ENCODE results near the gene RBM34. TPM values are rescaled to one million over a fixed set of nuclear protein-coding genes. Genes with fewer than 3 reads are reported as not detected.

Gene RBM34
- total RNA-seq, 1 donor from 2014 or later, result 129 TPM

DNA sequence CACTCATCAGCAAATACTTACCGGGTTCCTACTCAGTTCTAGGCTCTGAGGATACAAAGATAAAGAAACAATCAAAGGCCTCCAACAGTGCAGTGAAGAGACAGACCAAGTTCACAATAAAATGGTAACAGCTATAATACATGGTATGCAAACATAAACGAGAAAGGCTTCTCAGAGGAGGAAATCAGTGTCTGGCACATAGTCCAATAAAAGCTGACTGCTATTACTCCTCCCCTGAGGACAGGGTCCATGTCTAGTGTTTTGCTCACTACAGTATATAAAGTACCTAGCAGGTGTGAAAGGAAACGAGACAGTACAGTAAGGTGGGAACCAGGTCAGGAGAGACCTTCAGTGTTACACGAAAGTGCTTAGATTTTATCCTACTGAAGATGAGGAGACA, 4.3 kb downstream of the RBM34 start:
- Histone ChIP-seq H3K4me1 (ENCODE audit: insufficient read depth, low read length) (peaks cover 3% of the 10 kb centered on the region), H3K79me2 (ENCODE audit: insufficient read depth, low read length) (peaks cover 54% of the 10 kb centered on the region), H4K20me1 (ENCODE audit: insufficient read depth, low read length) (peaks cover 17% of the 10 kb centered on the region), H2AFZ (ENCODE audit: low read depth, low read length) (no peak overlapping the region), H3K4me3 (ENCODE audit: insufficient read depth, low read depth, low read length) (no peak overlapping the region), H3K9ac (ENCODE audit: low read length) (no peak overlapping the region), H3K4me2 (ENCODE audit: low read length) (no peak overlapping the region), H3K27ac (ENCODE audit: low read depth, low read length) (no peak overlapping the region), H3K9me3 (ENCODE audit: insufficient read depth, low read depth, low read length) (no peaks in the 10 kb centered on the region), H3K36me3 (ENCODE audit: insufficient read depth, low read length) (peaks cover 45% of the 10 kb centered on the region), H3K27me3 (ENCODE audit: insufficient read depth, low read length) (no peaks in the 10 kb centered on the region)
- peaks cover 17% of the 10 kb centered on the region for H3K36me3 Mint-ChIP-seq (ENCODE audit: low read depth, unreplicated experiment)
- H3K27ac Mint-ChIP-seq (ENCODE audit: unreplicated experiment), result no peak overlapping the region
- DNase-seq (ENCODE audit: low read depth), result no peak
- TF ChIP-seq, protein P1, sequence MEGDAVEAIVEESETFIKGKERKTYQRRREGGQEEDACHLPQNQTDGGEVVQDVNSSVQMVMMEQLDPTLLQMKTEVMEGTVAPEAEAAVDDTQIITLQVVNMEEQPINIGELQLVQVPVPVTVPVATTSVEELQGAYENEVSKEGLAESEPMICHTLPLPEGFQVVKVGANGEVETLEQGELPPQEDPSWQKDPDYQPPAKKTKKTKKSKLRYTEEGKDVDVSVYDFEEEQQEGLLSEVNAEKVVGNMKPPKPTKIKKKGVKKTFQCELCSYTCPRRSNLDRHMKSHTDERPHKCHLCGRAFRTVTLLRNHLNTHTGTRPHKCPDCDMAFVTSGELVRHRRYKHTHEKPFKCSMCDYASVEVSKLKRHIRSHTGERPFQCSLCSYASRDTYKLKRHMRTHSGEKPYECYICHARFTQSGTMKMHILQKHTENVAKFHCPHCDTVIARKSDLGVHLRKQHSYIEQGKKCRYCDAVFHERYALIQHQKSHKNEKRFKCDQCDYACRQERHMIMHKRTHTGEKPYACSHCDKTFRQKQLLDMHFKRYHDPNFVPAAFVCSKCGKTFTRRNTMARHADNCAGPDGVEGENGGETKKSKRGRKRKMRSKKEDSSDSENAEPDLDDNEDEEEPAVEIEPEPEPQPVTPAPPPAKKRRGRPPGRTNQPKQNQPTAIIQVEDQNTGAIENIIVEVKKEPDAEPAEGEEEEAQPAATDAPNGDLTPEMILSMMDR (IDR thresholded peaks at IDR 0.05; ENCODE audit: insufficient read depth, low read depth, low read length), result no peak
- no peak for TF ChIP-seq EZH2 (IDR thresholded peaks at IDR 0.05; ENCODE audit: insufficient read depth, low read length)
- FAIRE-seq, result no peak
- no peak overlapping the region for H3K4me3 Mint-ChIP-seq (ENCODE audit: unreplicated experiment)
- no peaks in the 10 kb centered on the region for H3K27me3 Mint-ChIP-seq (ENCODE audit: low read depth, unreplicated experiment)
- H3K9me3 Mint-ChIP-seq (ENCODE audit: unreplicated experiment), result no peaks in the 10 kb centered on the region
- peaks cover 3% of the 10 kb centered on the region for H3K4me1 Mint-ChIP-seq (ENCODE audit: low read depth, unreplicated experiment)

DNA sequence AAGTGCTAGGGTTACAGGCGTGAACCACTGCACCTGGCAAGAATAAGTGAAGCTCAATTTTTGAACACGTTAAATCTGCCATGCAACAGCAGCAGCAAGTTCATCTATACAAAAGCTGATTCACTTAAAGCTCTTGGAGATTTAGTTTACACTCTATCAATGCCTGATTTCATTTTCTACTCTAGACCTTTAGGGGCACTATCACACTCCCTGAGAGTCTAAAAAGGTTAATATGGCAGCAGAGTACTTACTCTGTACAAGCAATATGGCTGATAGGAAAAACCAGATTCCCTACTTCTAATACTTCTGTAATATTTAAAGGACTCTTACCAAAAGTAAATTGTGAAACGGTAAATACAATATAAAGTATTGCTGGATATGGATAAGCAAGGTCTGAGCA, 4.8 kb downstream of the RBM34 start:
- no peak overlapping the region for H3K4me3 ChIP-seq (ENCODE audit: insufficient read depth, low read depth, low read length)
- no peak overlapping the region for H2AFZ ChIP-seq (ENCODE audit: low read depth, low read length)
- H3K27me3 ChIP-seq (ENCODE audit: insufficient read depth, low read length), result no peaks in the 10 kb centered on the region
- TF ChIP-seq, protein P1 (IDR thresholded peaks at IDR 0.05; ENCODE audit: insufficient read depth, low read depth, low read length), result no peak
- no peak for TF ChIP-seq EZH2 (IDR thresholded peaks at IDR 0.05; ENCODE audit: insufficient read depth, low read length)
- peaks cover 58% of the 10 kb centered on the region for H3K79me2 ChIP-seq (ENCODE audit: insufficient read depth, low read length)
- no peak overlapping the region for H3K4me3 Mint-ChIP-seq (ENCODE audit: unreplicated experiment)
- no peaks in the 10 kb centered on the region for H3K27me3 Mint-ChIP-seq (ENCODE audit: low read depth, unreplicated experiment)
- H3K9ac ChIP-seq (ENCODE audit: low read length), result no peak overlapping the region
- no peaks in the 10 kb centered on the region for H3K9me3 ChIP-seq (ENCODE audit: insufficient read depth, low read depth, low read length)
- H3K36me3 Mint-ChIP-seq (ENCODE audit: low read depth, unreplicated experiment), result peaks cover 17% of the 10 kb centered on the region
- no peaks in the 10 kb centered on the region for H3K9me3 Mint-ChIP-seq (ENCODE audit: unreplicated experiment)
- peaks cover 48% of the 10 kb centered on the region for H3K36me3 ChIP-seq (ENCODE audit: insufficient read depth, low read length)
- FAIRE-seq (no peak), DNase-seq (ENCODE audit: low read depth) (no peak)
- H3K4me1 ChIP-seq (ENCODE audit: insufficient read depth, low read length), result peaks cover 3% of the 10 kb centered on the region
- H3K4me2 ChIP-seq (ENCODE audit: low read length), result no peak overlapping the region
- H3K27ac Mint-ChIP-seq (ENCODE audit: unreplicated experiment), result no peak overlapping the region
- no peak overlapping the region for H3K27ac ChIP-seq (ENCODE audit: low read depth, low read length)
- H3K4me1 Mint-ChIP-seq (ENCODE audit: low read depth, unreplicated experiment), result no peaks in the 10 kb centered on the region
- peaks cover 20% of the 10 kb centered on the region for H4K20me1 ChIP-seq (ENCODE audit: insufficient read depth, low read length)

DNA sequence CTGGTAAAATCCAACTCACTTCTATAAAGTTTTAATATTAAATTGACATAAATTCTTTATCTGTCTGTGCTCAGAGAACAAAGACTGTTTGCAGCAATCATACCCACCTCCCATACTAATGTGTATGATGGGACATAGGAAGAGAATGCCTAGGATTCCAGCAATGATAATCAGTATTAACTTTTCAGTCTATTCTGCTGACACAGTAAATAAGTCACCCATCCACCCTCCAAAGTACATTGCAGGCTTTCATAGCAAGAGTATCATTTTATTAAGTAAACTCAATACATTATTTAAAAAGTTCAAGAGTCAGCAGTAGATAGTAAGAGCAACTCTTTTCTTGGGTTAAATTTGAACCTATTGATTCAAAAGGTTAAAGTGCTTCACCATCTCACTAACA, 8.8 kb downstream of the RBM34 start:
- Mint-ChIP-seq H3K27me3 (ENCODE audit: low read depth, unreplicated experiment) (no peaks in the 10 kb centered on the region), H3K27ac (ENCODE audit: unreplicated experiment) (no peak overlapping the region), H3K4me1 (ENCODE audit: low read depth, unreplicated experiment) (peaks cover 3% of the 10 kb centered on the region), H3K9me3 (ENCODE audit: unreplicated experiment) (no peaks in the 10 kb centered on the region), H3K4me3 (ENCODE audit: unreplicated experiment) (no peak overlapping the region), H3K36me3 (ENCODE audit: low read depth, unreplicated experiment) (peaks cover 23% of the 10 kb centered on the region)
- TF ChIP-seq EZH2 (IDR thresholded peaks at IDR 0.05; ENCODE audit: insufficient read depth, low read length), result no peak
- TF ChIP-seq, protein P1 (IDR thresholded peaks at IDR 0.05; ENCODE audit: insufficient read depth, low read depth, low read length), result no peak
- Histone ChIP-seq H4K20me1 (ENCODE audit: insufficient read depth, low read length) (peaks cover 21% of the 10 kb centered on the region), H3K79me2 (ENCODE audit: insufficient read depth, low read length) (peaks cover 34% of the 10 kb centered on the region), H3K9ac (ENCODE audit: low read length) (no peak overlapping the region), H3K4me3 (ENCODE audit: insufficient read depth, low read depth, low read length) (no peak overlapping the region), H3K9me3 (ENCODE audit: insufficient read depth, low read depth, low read length) (no peaks in the 10 kb centered on the region), H3K27me3 (ENCODE audit: insufficient read depth, low read length) (no peaks in the 10 kb centered on the region), H3K27ac (ENCODE audit: low read depth, low read length) (no peak overlapping the region), H3K36me3 (ENCODE audit: insufficient read depth, low read length) (peaks cover 61% of the 10 kb centered on the region), H3K4me1 (ENCODE audit: insufficient read depth, low read length) (no peaks in the 10 kb centered on the region), H2AFZ (ENCODE audit: low read depth, low read length) (no peak overlapping the region), H3K4me2 (ENCODE audit: low read length) (no peak overlapping the region)
- no peak for DNase-seq (ENCODE audit: low read depth)
- no peak for FAIRE-seq

All from astrocyte (in vitro differentiated cells and primary cell).